Measurements from ENCODE around the gene PCNT. TPM values are rescaled to one million over a fixed set of nuclear protein-coding genes. Genes with fewer than 3 reads are reported as not detected.

The PCNT gene
- total and polyA plus RNA-seq, 2 donors (not counting 1 experiment from before 2014, with no cell fraction given): 20.3 to 58.1 TPM

DNA sequence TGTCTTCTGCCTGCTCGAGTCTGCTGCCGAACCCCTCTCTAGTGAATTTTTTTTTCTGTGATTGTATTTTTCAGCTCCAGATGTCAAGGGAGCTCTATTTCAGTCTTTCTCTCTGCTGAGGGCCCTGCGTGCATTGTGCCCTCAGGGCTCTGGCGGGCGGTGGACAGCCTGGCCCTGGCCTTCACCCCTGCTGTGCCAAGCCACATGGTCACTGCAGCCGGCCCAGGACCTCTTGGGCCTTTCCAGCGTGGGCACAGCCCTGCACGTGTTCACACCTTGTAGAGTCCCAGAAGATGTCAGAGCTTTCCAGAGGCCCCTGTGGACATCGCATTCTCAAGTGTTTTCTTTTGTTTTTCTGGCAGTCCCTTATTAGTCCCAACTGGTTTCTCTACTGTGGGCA lies 55.7 kb downstream of the PCNT start:
- Mint-ChIP-seq H3K27ac (no peak overlapping the region), H3K4me1 (no peaks in the 10 kb centered on the region), H3K4me3 (no peak overlapping the region), H3K27me3 (no peaks in the 10 kb centered on the region), H3K9me3 (ENCODE audit: insufficient read depth) (peaks cover 4% of the 10 kb centered on the region)
- Histone ChIP-seq H3K4me1 (ENCODE audit: control insufficient read depth in 2 of 2, insufficient read depth in 2 of 2, low read length in 2 of 2) (no peaks in the 10 kb centered on the region), H3K9ac (ENCODE audit: low read length) (no peak overlapping the region), H3K36me3 (replicated peaks in 1 of 2; ENCODE audit: control extremely low read depth in 1 of 2, control insufficient read depth in 1 of 2, extremely low read depth in 1 of 2, insufficient read depth in 2 of 2, low read length in 1 of 2) (peaks cover 0 to 5% of the 10 kb centered on the region in 2 experiments), H3K4me2 (replicated peaks; ENCODE audit: low read depth, low read length, poor library complexity, severe bottlenecking) (no peak overlapping the region), H4K20me1 (ENCODE audit: control insufficient read depth, insufficient read depth, low read length, poor library complexity, severe bottlenecking) (peaks cover 7% of the 10 kb centered on the region), H3K4me3 (ENCODE audit: control extremely low read depth in 1 of 5, extremely low read depth in 1 of 5, insufficient read depth in 1 of 5, low read depth in 2 of 5, low read length in 4 of 5) (no peak overlapping the region), H3K27ac (ENCODE audit: low read length in 2 of 2) (no peak overlapping the region), H3K27me3 (replicated peaks in 1 of 4; ENCODE audit: control extremely low read depth in 1 of 4, control insufficient read depth in 3 of 4, insufficient read depth in 4 of 4, low read length in 3 of 4) (no peaks in the 10 kb centered on the region), H2AFZ (ENCODE audit: insufficient read depth, low read depth, low read length, poor library complexity, severe bottlenecking) (no peak overlapping the region), H3K9me3 (ENCODE audit: control extremely low read depth in 1 of 3, control insufficient read depth in 2 of 3, insufficient read depth in 1 of 3, low read length in 2 of 3) (peaks cover 0 to 17% (median 0%) of the 10 kb centered on the region in 3 donors), H3K79me2 (ENCODE audit: control insufficient read depth, insufficient read depth, low read length) (peaks cover 55% of the 10 kb centered on the region)
- no peak for DNase-seq
- POLR2A ChIA-PET: no interaction called here
- intact Hi-C loops (cut with micrococcal nuclease): no loop called here
- 94% methylated on average over 9 of the region's 9 CpGs for WGBS (ENCODE audit: insufficient coverage)
- TF ChIP-seq, protein P1, sequence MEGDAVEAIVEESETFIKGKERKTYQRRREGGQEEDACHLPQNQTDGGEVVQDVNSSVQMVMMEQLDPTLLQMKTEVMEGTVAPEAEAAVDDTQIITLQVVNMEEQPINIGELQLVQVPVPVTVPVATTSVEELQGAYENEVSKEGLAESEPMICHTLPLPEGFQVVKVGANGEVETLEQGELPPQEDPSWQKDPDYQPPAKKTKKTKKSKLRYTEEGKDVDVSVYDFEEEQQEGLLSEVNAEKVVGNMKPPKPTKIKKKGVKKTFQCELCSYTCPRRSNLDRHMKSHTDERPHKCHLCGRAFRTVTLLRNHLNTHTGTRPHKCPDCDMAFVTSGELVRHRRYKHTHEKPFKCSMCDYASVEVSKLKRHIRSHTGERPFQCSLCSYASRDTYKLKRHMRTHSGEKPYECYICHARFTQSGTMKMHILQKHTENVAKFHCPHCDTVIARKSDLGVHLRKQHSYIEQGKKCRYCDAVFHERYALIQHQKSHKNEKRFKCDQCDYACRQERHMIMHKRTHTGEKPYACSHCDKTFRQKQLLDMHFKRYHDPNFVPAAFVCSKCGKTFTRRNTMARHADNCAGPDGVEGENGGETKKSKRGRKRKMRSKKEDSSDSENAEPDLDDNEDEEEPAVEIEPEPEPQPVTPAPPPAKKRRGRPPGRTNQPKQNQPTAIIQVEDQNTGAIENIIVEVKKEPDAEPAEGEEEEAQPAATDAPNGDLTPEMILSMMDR (IDR thresholded peaks at IDR 0.05): no peak
- TF ChIP-seq EZH2 (IDR thresholded peaks at IDR 0.05; ENCODE audit: borderline replicate concordance, insufficient read depth, low read depth, low read length, poor library complexity, severe bottlenecking): no peak
- ATAC-seq (ENCODE audit: low read depth): no peak
- CTCF ChIA-PET: no interaction called here

DNA sequence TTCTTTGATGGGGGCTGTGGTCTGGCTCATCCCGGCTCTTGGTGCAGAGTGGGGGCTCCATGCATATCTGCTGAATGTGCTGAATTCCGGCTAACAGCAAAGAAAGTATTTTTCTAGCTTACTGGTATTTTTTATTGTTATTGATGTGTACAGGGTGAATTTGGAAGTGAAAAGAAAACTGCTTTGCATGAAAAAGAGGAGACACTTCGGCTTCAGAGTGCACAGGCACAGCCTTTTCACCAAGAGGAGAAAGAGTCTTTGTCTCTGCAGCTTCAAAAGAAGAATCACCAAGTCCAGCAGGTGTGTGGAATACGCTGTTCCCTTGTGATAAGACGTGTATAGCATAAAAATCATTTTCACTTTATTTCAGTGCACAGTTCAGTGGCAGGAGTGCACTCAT lies 57.6 kb downstream of the PCNT start:
- H3K4me1 Mint-ChIP-seq: no peaks in the 10 kb centered on the region
- Histone ChIP-seq H4K20me1 (ENCODE audit: control insufficient read depth, insufficient read depth, low read length, poor library complexity, severe bottlenecking) (no peaks in the 10 kb centered on the region), H3K79me2 (ENCODE audit: control insufficient read depth, insufficient read depth, low read length) (peaks cover 61% of the 10 kb centered on the region), H3K27ac (ENCODE audit: low read length in 2 of 2) (no peak overlapping the region), H2AFZ (ENCODE audit: insufficient read depth, low read depth, low read length, poor library complexity, severe bottlenecking) (no peak overlapping the region), H3K9ac (ENCODE audit: low read length) (no peak overlapping the region), H3K9me3 (ENCODE audit: control extremely low read depth in 1 of 3, control insufficient read depth in 2 of 3, insufficient read depth in 1 of 3, low read length in 2 of 3) (peaks cover 0 to 17% (median 0%) of the 10 kb centered on the region in 3 donors), H3K4me3 (ENCODE audit: control extremely low read depth in 1 of 5, extremely low read depth in 1 of 5, insufficient read depth in 1 of 5, low read depth in 2 of 5, low read length in 4 of 5) (no peak overlapping the region), H3K4me2 (replicated peaks; ENCODE audit: low read depth, low read length, poor library complexity, severe bottlenecking) (no peak overlapping the region), H3K27me3 (replicated peaks in 1 of 4; ENCODE audit: control extremely low read depth in 1 of 4, control insufficient read depth in 3 of 4, insufficient read depth in 4 of 4, low read length in 3 of 4) (no peaks in the 10 kb centered on the region), H3K4me1 (ENCODE audit: control insufficient read depth in 2 of 2, insufficient read depth in 2 of 2, low read length in 2 of 2) (no peaks in the 10 kb centered on the region), H3K36me3 (replicated peaks in 1 of 2; ENCODE audit: control extremely low read depth in 1 of 2, control insufficient read depth in 1 of 2, extremely low read depth in 1 of 2, insufficient read depth in 2 of 2, low read length in 1 of 2) (peaks cover 0 to 11% of the 10 kb centered on the region in 2 experiments)
- no peak overlapping the region for H3K27ac Mint-ChIP-seq
- ATAC-seq (ENCODE audit: low read depth): no peak
- H3K27me3 Mint-ChIP-seq: no peaks in the 10 kb centered on the region
- intact Hi-C loops (cut with micrococcal nuclease): no loop called here
- no peak for TF ChIP-seq EZH2 (IDR thresholded peaks at IDR 0.05; ENCODE audit: borderline replicate concordance, insufficient read depth, low read depth, low read length, poor library complexity, severe bottlenecking)
- TF ChIP-seq, protein P1 (IDR thresholded peaks at IDR 0.05): no peak
- CTCF ChIA-PET: no interaction called here
- POLR2A ChIA-PET: no interaction called here
- 100% methylated on average over 3 of the region's 5 CpGs for WGBS (ENCODE audit: insufficient coverage)
- H3K9me3 Mint-ChIP-seq (ENCODE audit: insufficient read depth): peaks cover 4% of the 10 kb centered on the region
- DNase-seq: no peak
- H3K4me3 Mint-ChIP-seq: no peak overlapping the region

Measured in B cell (primary cell).